NCI-H82 treated with DMSO at 0.1 percent for 48 hours (cell line): Measurements from ENCODE around the gene YEATS2.

ENCODE experiments used
- DNase-seq: peaks from one replicate; lab custom pipeline; 2025; ENCODE audit not compliant: unreplicated experiment; lab: John Stamatoyannopoulos, UW

YEATS2 gene

GRCh38 chr3:183828538-183828870 is 130.9 kb downstream of the YEATS2 start:
- no peak for DNase-seq

- no peak for DNase-seq
Observed at GRCh38 chr3:183829466-183829865, 131.9 kb downstream of the YEATS2 start.

GRCh38 chr3:183830187-183830586 is 132.6 kb downstream of the YEATS2 start:
- DNase-seq = no peak

GRCh38 chr3:183833516-183833915 is 135.9 kb downstream of the YEATS2 start:
- DNase-seq = no peak

GRCh38 chr3:183837390-183837789 is 139.8 kb downstream of the YEATS2 start:
- DNase-seq = no peak

GRCh38 chr3:183837894-183838293 is 140.3 kb downstream of the YEATS2 start:
- no peak for DNase-seq

GRCh38 chr3:183839751-183840150 is 142.2 kb downstream of the YEATS2 start:
- DNase-seq = no peak

GRCh38 chr3:183844606-183845005 is 147.0 kb downstream of the YEATS2 start:
- DNase-seq = no peak

GRCh38 chr3:183845090-183845489 is 147.5 kb downstream of the YEATS2 start:
- DNase-seq = no peak

GRCh38 chr3:183845608-183846288 is 148.2 kb downstream of the YEATS2 start:
- no peak for DNase-seq

- no peak for DNase-seq
Observed at GRCh38 chr3:183854318-183855035, 156.9 kb downstream of the YEATS2 start.

GRCh38 chr3:183857863-183858262 is 160.3 kb downstream of the YEATS2 start:
- DNase-seq = no peak
